IPS-18c (cell line): Measurements from ENCODE around the gene MUC12.

Experiments used
- H3K4me3 ChIP-seq: 2 replicates; pipeline ENCODE4 v1.7.0; 2013; ENCODE audit warnings: low read depth, mild to moderate bottlenecking, low read length, moderate library complexity; ENCODE audit not compliant: insufficient read depth
- H3K9me3 ChIP-seq: one replicate; pipeline ENCODE4 v1.6.1; 2013; ENCODE audit warnings: mild to moderate bottlenecking, low read length, moderate library complexity; ENCODE audit not compliant: control insufficient read depth, insufficient read depth

The MUC12 gene

DNA sequence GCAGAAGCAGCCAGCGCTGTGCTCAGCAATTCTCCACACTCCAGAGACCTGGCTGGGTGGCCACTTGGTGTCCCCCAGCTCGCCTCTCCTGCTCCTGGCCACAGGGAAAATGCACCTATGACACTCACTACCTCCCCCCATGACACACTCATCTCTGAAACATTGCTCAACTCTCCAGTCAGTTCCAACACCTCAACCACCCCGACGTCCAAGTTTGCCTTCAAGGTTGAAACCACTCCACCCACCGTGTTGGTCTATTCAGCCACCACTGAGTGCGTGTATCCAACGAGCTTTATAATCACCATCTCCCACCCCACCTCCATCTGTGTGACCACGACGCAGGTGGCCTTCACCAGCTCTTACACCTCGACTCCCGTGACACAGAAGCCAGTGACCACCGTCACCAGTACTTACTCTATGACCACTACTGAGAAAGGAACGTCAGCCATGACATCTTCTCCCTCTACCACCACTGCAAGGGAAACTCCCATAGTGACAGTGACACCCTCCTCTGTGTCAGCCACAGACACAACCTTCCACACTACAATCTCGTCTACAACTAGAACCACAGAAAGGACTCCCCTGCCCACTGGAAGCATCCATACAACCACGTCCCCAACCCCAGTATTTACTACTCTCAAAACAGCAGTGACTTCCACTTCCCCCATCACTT lies 17.3 kb upstream of the MUC12 start:
- H3K9me3 ChIP-seq = no peaks in the 10 kb centered on the region

DNA sequence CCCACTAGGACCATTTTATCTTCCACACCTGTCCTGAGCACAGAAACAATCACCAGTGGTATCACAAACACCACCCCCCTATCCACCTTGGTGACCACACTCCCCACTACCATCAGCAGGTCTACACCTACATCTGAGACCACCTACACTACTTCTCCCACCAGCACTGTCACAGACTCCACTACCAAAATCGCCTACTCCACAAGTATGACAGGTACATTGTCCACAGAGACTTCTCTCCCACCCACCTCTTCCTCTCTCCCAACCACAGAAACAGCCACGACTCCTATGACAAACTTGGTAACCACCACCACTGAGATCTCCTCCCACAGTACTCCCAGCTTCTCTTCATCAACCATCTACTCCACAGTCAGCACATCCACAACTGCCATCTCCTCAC lies 16.7 kb upstream of the MUC12 start:
- Histone ChIP-seq H3K9me3 (no peaks in the 10 kb centered on the region), H3K4me3 (no peak overlapping the region)

More for the DNA sequence above, 17.3 kb upstream of the MUC12 start:
- H3K4me3 ChIP-seq = no peak overlapping the region

DNA sequence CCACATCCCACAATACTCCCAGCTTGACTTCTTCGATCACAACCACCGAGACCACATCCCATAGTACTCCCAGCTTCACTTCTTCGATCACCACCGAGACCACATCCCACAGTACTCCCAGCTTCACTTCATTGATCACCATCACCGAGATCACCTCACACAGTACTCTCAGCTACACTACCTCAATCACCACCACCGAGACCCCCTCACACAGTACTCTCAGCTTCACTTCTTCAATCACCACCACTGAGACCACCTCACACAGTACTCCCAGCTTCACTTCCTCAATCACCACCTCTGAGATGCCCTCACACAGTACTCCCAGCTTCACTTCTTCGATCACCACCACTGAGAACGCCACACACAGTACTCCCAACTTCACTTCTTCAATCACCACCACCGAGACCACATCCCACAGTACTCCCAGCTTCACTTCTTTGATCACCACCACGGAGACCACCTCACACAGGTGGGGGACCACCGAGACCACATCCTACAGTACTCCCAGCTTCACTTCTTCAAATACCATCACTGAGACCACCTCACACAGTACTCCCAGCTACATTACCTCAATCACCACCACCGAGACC lies 11.4 kb upstream of the MUC12 start:
- Histone ChIP-seq H3K4me3 (no peak overlapping the region), H3K9me3 (no peaks in the 10 kb centered on the region)

DNA sequence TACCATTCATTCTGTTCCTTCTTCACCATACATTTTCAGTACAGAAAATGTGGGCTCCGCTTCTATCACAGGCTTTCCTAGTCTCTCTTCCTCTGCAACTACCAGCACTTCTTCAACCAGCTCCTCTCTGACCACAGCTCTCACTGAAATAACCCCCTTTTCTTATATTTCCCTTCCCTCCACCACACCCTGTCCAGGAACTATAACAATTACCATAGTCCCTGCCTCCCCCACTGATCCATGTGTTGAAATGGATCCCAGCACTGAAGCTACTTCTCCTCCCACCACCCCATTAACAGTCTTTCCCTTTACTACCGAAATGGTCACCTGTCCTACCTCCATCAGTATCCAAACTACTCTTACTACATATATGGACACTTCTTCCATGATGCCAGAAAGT lies 9.5 kb upstream of the MUC12 start:
- no peak overlapping the region for H3K4me3 ChIP-seq

DNA sequence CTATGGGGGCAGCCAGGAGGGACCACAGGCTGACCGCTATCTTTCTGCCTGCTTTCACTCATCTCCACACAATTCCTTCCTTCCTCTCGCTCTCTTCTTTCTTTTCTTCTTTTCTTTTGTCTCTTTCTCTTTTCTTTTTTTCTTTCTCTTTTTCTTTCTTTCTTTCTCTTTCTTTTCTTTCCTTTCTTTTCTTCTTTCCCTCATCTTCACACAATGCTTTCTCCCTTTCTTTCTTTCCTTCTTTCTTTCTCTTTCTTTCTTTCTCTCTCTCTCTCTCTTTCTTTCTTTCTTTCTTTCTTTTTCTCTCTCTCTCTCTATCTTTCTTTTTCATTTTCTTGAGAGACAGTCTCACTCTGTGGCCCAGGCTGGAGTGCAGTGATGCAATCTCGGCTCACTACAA lies 6.8 kb upstream of the MUC12 start:
- Histone ChIP-seq H3K9me3 (no peaks in the 10 kb centered on the region), H3K4me3 (no peak overlapping the region)

More for the DNA sequence above, 9.5 kb upstream of the MUC12 start:
- H3K9me3 ChIP-seq = no peaks in the 10 kb centered on the region

GRCh38 chr7:100963386-100963785 lies 6.0 kb upstream of the MUC12 start:
- Histone ChIP-seq H3K4me3 (no peak overlapping the region), H3K9me3 (no peaks in the 10 kb centered on the region)

GRCh38 chr7:100963874-100964273 lies 5.5 kb upstream of the MUC12 start:
- H3K9me3 ChIP-seq = no peaks in the 10 kb centered on the region
- no peak overlapping the region for H3K4me3 ChIP-seq

DNA sequence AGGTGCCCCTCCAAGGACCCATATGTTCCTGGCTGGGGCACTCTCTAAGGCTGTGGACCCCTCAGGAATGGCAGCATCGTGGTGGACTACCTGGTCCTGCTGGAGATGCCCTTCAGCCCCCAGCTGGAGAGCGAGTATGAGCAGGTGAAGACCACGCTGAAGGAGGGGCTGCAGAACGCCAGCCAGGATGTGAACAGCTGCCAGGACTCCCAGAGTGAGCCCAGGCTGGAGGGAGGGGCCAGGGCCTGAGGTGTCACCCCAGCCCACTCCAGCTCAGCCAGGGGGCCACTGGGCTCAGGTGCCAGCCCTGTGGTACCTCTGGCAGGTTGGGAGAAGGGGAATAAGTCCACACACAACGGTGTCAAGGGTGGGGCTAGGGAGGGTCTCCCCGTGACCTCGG lies 4.7 kb upstream of the MUC12 start:
- Histone ChIP-seq H3K9me3 (no peaks in the 10 kb centered on the region), H3K4me3 (no peak overlapping the region)

DNA sequence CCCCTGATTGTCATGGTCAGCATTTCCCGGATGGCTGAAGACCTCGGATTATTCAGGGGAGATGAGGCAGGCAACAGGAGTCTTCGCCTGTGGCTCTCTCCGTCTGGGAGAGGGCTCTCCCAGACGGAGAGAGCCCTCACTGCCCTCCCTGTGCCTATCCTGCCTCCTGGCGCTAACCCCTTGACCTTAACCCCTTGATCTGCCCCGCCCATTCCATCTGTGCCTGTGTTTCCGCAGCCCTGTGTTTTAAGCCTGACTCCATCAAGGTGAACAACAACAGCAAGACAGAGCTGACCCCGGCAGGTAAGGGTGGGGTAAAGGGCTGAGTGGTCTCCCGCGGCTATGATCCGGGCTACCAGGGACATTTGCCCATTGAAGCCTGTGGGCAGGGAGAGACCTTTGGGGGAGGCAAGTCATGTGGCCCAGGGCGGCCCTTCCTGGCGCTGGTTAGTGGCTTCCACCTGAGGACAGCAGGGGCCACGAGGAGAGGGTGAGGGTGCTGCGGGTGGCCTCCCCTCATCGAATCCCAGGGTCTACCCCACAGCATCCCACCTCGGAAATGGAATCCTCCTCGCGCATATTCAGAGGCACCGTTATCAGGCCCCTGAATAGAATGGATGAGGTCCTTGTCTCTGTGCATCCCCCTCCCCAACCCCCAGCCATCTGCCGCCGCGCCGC lies 4.2 kb upstream of the MUC12 start:
- Histone ChIP-seq H3K9me3 (no peaks in the 10 kb centered on the region), H3K4me3 (peak overlapping the region; percentile 79)

GRCh38 chr7:100965723-100966541 lies 3.4 kb upstream of the MUC12 start:
- peak overlapping the region; percentile 79 for H3K4me3 ChIP-seq

GRCh38 chr7:100966542-100967291 lies 2.6 kb upstream of the MUC12 start:
- no peaks in the 10 kb centered on the region for H3K9me3 ChIP-seq
- peak overlapping the region; percentile 79 for H3K4me3 ChIP-seq

More at GRCh38 chr7:100965723-100966541, 3.4 kb upstream of the MUC12 start:
- no peaks in the 10 kb centered on the region for H3K9me3 ChIP-seq

DNA sequence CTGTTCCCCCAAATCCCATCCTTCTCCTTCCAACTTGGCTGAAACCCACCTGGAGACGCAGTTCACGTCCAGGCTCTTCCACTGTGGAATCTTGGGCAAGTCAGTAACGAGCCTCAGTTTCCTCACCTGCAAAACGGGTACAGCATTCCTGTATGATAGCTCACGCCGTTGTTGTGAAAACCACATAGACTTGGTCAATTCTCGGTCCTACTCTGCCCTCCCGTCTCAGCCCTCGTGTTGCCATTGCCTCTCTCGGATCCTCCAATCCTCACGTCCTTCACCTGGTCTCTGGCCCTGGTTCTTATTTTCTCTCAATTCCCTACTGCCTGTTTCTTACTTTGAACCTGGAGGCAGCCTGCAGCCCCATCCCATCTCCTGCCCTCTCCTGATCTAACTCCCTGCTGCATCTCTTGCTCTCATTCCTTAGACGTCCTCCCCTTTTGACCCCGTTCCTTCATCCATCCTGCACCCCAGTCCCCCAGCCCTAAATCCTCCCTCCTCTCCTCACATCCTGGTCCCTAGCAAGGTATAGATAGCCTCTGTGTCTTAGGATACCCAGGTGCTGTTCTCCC lies 2.0 kb upstream of the MUC12 start:
- H3K9me3 ChIP-seq = no peaks in the 10 kb centered on the region
- no peak overlapping the region for H3K4me3 ChIP-seq

GRCh38 chr7:100968031-100968430 lies 1.3 kb upstream of the MUC12 start:
- Histone ChIP-seq H3K4me3 (no peak overlapping the region), H3K9me3 (no peaks in the 10 kb centered on the region)

DNA sequence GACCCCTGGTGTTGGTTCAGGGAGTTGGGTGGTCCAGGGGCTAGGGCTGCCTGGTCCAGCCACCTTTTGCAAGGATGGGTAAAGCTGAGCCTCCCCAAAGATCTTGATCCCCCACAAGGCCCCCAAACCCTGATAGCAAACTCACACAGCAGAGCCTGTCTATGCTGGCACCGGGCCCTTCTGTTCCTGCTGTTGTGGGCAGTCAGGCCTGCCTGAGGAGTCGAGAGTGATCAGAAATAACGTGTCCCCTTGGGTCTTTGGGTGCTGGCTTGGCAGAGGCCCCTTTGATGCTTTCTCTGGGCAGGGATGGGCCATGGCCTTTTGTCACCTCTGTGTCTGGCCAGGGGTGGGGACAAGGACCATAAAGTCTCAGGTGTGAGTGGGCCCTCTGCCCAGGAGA lies 715 bp upstream of the MUC12 start:
- H3K9me3 ChIP-seq = no peaks in the 10 kb centered on the region
- H3K4me3 ChIP-seq = no peak overlapping the region

DNA sequence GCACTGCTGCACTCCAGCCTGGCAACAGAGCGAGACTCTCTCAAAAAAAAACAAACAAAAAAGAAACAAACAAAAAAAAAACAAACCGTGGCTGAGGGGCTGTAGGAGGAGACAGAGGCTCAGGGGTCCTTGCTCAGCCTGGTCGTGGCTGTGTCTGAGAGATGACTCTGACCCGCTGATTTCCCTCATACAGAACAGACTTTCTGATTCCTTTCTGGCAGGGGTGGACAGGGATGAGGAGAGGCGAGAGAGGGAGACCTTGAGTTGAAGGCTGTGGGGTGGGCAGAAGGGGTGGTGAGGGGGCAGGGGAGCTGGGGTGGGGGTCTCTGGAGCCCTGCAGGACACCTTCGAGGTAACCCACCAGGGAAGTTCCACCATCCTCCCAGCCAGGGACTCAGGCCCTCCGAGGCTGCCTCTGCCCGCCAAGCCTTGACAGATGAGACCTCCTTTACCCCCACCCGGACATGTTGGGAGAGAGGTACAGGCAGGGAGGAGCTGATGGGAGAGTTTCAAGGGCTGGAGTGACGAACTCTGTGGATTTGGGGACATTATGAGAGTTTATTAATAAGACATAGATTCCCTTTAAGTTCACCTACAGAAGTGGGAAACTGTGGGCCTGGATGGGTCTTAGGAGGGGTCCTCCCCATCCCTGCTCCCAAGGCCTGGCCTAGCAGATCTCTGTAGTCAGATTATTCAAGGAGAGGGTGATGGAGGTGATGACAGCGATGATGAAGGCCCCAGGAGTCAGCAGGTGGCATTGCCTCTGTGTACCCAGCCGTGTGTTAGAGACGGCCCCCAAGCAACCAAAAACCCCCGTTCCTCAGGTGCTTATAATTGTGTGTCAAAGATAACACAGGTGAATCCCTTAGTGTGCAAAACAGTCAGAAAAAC lies 2.0 kb downstream of the MUC12 start:
- no peaks in the 10 kb centered on the region for H3K9me3 ChIP-seq
- H3K4me3 ChIP-seq = no peak overlapping the region

DNA sequence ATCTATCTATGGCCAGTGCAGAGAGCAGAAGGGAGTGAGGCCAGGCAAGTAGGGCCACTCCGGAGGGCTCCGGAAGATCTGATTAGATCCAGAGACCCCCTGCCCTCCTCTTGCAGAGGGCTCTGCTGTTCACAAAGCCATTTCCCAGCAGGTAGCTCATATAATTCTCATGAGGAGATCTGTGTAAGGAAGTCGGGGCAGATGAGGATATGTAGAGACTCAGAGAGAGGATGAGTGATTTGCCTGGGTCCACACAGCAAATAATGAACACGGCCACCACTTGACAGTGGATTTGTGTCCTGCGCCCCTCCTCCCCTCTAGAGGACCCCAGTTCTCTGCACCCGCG lies 2.6 kb downstream of the MUC12 start:
- no peak overlapping the region for H3K4me3 ChIP-seq
- no peaks in the 10 kb centered on the region for H3K9me3 ChIP-seq
